ENCODE measurements around the gene C10orf90.

- TF ChIP-seq EZH2 (IDR thresholded peaks at IDR 0.05), result no peak
- no peak for TF ChIP-seq POLR2AphosphoS5 (IDR thresholded peaks at IDR 0.05; ENCODE audit: borderline replicate concordance, low read depth, low read length)
- TF ChIP-seq FOXP2 (optimal IDR thresholded peaks at IDR 0.05; ENCODE audit: control extremely low read depth, extremely low read length, insufficient read depth), result no peak
Observed at GRCh38 chr10:126528315-126528835, 142.1 kb downstream of the C10orf90 start.
